HL-60 (cell line): ENCODE measurements around the gene ADPRH.

ENCODE experiments used
- DNase-seq, 2 experiments: peaks; one replicate each; pipeline ENCODE4 v3.0.0-alpha.2; 2010 to 2020; ENCODE audit warnings: low read depth in 1 of 2, low spot score in 1 of 2
- H3K27ac ChIP-seq: fragments of 250-450 bp; sonication (Bioruptor Pico); replicated peaks from 2 replicates; pipeline ENCODE4 v1.5.1; 2020; ENCODE audit warnings: mild to moderate bottlenecking, moderate library complexity
- H3K27me3 ChIP-seq: fragments of 250-450 bp; sonication (Bioruptor Pico); 2 replicates; pipeline ENCODE4 v1.5.1; 2021; ENCODE audit warnings: mild to moderate bottlenecking, moderate library complexity; ENCODE audit not compliant: insufficient read depth, poor library complexity, severe bottlenecking
- H3K4me3 ChIP-seq: replicated peaks from 2 replicates; pipeline ENCODE4 v1.5.1; 2011; ENCODE audit warnings: mild to moderate bottlenecking, control low read depth, low read length; ENCODE audit not compliant: insufficient read depth
- CTCF ChIP-seq: IDR thresholded peaks from one replicate; pipeline ENCODE4 v1.5.1; 2011; ENCODE audit warnings: low read length, control low read depth, inconsistent platforms; ENCODE audit not compliant: insufficient read depth
- GABPA ChIP-seq: IDR thresholded peaks from 2 replicates; pipeline ENCODE4 v1.6.1; 2012; ENCODE audit warnings: low read depth
- POLR2AphosphoS5 ChIP-seq: IDR thresholded peaks from 2 replicates; pipeline ENCODE4 v1.6.1; 2012; ENCODE audit warnings: low read depth
- REST ChIP-seq: IDR thresholded peaks from 2 replicates; pipeline ENCODE4 v1.6.1; 2012; ENCODE audit warnings: low read depth; ENCODE audit not compliant: insufficient replicate concordance
- SPI1 ChIP-seq: IDR thresholded peaks from 2 replicates; pipeline ENCODE4 v1.6.1; 2012; ENCODE audit warnings: low read depth, mild to moderate bottlenecking, borderline replicate concordance

Gene ADPRH

DNA sequence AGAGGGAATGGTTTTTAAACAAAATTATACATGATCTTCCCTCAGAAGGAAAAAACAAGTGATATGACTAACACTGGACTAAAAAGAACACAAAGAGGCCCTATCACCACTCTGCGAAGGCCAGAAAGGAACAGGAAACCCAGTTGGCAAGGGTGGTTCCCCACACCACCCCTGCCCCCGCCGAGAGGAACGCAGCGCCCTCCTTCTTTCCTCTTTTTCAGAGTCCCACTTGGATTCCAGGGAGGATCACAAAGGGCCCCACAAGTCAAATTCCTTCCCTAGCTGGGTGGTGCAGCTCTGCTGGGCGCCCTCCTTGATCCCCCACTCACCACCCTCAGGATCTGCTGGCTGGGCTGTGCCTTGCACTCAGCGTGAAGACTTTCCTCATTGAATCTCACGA lies 48.2 kb downstream of the ADPRH start:
- Histone ChIP-seq H3K4me3 (no peak overlapping the region), H3K27me3 (no peaks in the 10 kb centered on the region), H3K27ac (peak overlapping the region; percentile 62)
- TF ChIP-seq SPI1, result peak; percentile 44; the same call in 1 of the 2 replicates
- TF ChIP-seq REST, result no peak
- TF ChIP-seq GABPA, result no peak
- DNase-seq, result peak in 1 of 2 experiments; percentile 71

DNA sequence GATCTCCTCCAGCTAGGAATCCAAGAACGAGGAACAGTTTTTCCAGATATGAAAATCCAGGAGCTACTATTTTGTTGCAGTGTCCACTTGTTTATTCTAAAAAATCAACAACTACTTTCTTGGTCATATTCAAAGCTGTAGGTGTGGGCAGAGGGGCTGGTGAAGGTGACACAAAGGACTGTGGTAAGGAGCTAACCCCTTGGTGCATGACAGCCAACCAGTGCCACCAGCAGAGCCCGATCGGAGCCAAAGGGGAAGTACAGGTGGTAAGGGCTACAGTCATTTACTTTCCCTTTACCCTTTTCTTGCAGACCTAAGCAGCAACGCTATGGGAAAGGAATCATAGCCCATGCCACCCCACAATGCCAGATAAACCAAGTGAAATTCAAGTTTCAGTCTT lies 49.1 kb downstream of the ADPRH start:
- no peak overlapping the region for H3K4me3 ChIP-seq
- no peak overlapping the region; the same call in 1 of the 2 replicates for H3K27ac ChIP-seq
- TF ChIP-seq REST, result no peak
- TF ChIP-seq SPI1, result 0 out of 2 replicates have a peak, but pooled peaks have one; percentile 13
- no peak for TF ChIP-seq CTCF
- no peak for TF ChIP-seq POLR2AphosphoS5
- H3K27me3 ChIP-seq, result no peaks in the 10 kb centered on the region
- DNase-seq, result peak in 1 of 2 experiments; percentile 72

- Histone ChIP-seq H3K4me3 (no peak overlapping the region), H3K27me3 (no peaks in the 10 kb centered on the region), H3K27ac (no peak overlapping the region)
- no peak for TF ChIP-seq CTCF
- DNase-seq, result no peak
These were observed 49.6 kb downstream of the ADPRH start for GRCh38 chr3:119628816-119629445.

- peak; percentile 48 to 68 for DNase-seq
- Histone ChIP-seq H3K27me3 (no peaks in the 10 kb centered on the region), H3K4me3 (no peak overlapping the region), H3K27ac (peak overlapping the region; percentile 49)
- TF ChIP-seq POLR2AphosphoS5 (no peak), SPI1 (no peak), CTCF (no peak), REST (no peak), GABPA (no peak)
These were observed 51.0 kb downstream of the ADPRH start for GRCh38 chr3:119630128-119630879.
